Mononuclear cell (primary cell): ENCODE measurements around the gene ELOVL1. TPM values are rescaled to one million over a fixed set of nuclear protein-coding genes. Genes with fewer than 3 reads are reported as not detected.

Experiments
- H3K27me3 ChIP-seq: 2 replicates; pipeline ENCODE4 v1.6.0; 2011; ENCODE audit warnings: low read length, control low read depth; ENCODE audit not compliant: insufficient read depth
- H3K4me1 ChIP-seq: 2 replicates; pipeline ENCODE4 v1.5.1; 2011; ENCODE audit warnings: mild to moderate bottlenecking, low read length, control low read depth; ENCODE audit not compliant: insufficient read depth
- H3K4me3 ChIP-seq: 2 replicates; pipeline ENCODE4 v1.5.1; 2011; ENCODE audit warnings: mild to moderate bottlenecking, low read length, moderate library complexity
- H3K9me3 ChIP-seq: 2 replicates; pipeline ENCODE4 v1.5.1; 2011; ENCODE audit warnings: low read depth, mild to moderate bottlenecking, control low read depth, low read length
- total RNA-seq: library from RNA; depleted of rRNA; stranded (reverse); fragments of >200 nt; gene quantifications from one replicate; pipeline ENCODE4 v1.2.3, GENCODE V29; 2012

The ELOVL1 gene
- total RNA-seq, 1 donor, result 18.4 TPM

DNA sequence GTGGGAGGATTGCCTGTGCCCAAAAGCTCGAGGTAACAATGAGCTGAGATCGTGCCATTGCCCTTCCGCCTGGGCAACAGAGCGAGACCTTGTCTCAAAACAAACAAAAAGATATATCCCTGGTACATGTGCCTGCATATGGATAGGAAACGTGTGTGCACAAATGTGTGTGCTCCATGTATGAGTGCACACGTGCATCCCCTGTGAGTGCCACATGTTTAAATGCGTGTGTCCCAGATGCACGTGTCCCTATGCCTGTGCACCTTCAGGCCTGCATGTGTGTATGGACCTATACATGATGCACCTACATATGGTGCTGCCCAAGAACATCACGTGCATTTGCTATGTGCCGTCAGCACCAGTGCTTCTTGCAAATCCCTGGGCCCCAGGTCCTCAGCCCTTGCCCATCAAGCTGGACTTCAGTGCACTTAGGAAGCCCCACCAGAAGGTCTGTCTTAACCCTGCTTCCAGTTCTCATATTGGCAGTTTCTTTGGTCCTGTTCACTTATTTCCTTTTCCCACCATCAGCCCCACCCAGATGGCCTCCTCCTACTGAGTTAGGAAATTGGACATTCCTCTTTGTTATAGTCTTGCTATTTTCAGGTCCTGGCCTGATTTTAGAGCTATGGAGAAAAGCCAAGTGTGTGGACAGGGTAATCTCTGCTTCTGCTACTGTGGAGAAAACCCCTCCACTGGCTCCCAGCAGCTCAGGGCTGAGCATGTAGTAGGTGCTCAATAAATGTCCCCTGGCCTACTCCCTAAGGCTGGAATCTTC is 51.7 kb downstream of the ELOVL1 start:
- no peaks in the 10 kb centered on the region for H3K4me1 ChIP-seq
- H3K9me3 ChIP-seq, result no peaks in the 10 kb centered on the region
- H3K27me3 ChIP-seq, result no peaks in the 10 kb centered on the region
- no peak overlapping the region for H3K4me3 ChIP-seq

DNA sequence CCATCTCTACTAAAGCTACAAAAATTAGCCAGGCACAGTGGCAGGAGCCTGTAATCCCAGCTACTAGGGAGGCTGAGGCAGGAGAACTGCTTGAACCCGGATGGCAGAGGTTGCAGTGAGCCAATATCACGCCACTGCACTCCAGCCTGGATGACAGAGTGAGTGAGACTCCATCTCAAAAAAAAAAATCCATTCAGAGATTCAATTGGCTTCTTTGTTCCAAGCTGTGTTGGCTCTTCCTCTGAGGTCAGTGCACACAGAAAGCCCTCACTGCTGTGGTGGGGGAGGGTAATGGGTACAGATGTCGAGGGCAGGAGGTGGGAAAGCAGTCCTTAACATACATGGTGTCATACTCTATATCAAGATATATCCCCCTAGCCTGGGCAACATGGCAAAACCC is 52.3 kb downstream of the ELOVL1 start:
- no peak overlapping the region for H3K4me3 ChIP-seq
- no peaks in the 10 kb centered on the region for H3K4me1 ChIP-seq
- no peaks in the 10 kb centered on the region for H3K27me3 ChIP-seq
- H3K9me3 ChIP-seq, result no peaks in the 10 kb centered on the region

DNA sequence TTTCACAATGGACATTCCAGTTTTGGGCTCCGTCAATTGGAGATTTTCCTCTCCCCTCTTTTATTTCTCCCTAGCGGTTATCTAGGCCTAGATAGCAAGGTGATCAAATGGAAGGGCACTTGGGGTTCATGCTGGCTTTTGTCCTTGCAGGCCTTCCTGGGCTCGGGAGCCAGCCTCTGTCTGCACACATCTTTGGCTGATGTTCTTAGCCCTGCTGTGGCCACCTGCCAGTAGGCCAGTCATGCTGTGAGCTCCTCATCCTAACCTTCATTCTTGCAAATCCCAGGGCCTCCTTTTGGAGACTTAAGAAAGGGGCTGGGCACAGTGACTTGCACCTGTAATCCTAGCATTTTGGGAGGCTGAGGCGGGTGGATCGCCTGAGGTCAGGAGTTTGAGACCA is 53.6 kb downstream of the ELOVL1 start:
- H3K9me3 ChIP-seq, result no peaks in the 10 kb centered on the region
- no peaks in the 10 kb centered on the region for H3K27me3 ChIP-seq
- H3K4me1 ChIP-seq, result no peaks in the 10 kb centered on the region
- H3K4me3 ChIP-seq, result no peak overlapping the region

DNA sequence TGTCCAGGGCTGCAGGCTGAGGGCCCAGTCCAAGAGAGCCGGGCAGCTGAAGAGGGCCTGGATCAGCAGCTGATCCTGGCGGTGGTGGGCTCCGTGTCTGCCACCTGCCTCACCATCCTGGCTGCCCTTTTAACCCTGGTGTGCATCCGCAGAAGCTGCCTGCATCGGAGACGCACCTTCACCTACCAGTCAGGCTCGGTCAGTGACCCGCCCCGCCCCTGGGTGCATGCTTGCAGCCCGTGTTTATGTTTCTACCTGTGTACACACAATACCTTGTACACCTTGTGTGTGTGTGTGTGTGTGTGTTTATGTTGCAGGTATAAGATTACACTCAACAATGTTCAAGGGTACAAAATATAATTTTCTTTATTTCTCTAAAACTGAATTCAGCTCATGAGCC is 54.0 kb downstream of the ELOVL1 start:
- no peak overlapping the region for H3K4me3 ChIP-seq
- no peaks in the 10 kb centered on the region for H3K27me3 ChIP-seq
- no peaks in the 10 kb centered on the region for H3K9me3 ChIP-seq
- H3K4me1 ChIP-seq, result no peaks in the 10 kb centered on the region

Other genes starting within 250 kb of the ELOVL1 start
- 7.1 TPM for gene EBNA1BP2, start 195.7 kb downstream of the ELOVL1 start, total RNA-seq
- 0.10 TPM for gene CFAP57, start 195.7 kb downstream of the ELOVL1 start, total RNA-seq
- 0.10 TPM for gene TMEM125, start 98.0 kb downstream of the ELOVL1 start, total RNA-seq
- not detected for gene C1orf210, start 82.4 kb downstream of the ELOVL1 start, total RNA-seq
- 0.94 TPM for gene TIE1, start 67.0 kb downstream of the ELOVL1 start, total RNA-seq
- 2.3 TPM for gene MPL, start 30.2 kb downstream of the ELOVL1 start, total RNA-seq
- 0.52 TPM for gene CDC20, start 9.0 kb downstream of the ELOVL1 start, total RNA-seq
- 21.6 TPM for gene MED8, start 21.8 kb upstream of the ELOVL1 start, total RNA-seq
- gene SZT2, start 21.9 kb upstream of the ELOVL1 start, total RNA-seq, result 26.9 TPM
- gene HYI, start 85.9 kb upstream of the ELOVL1 start, total RNA-seq, result 7.9 TPM
- under 0.01 TPM for gene PTPRF, start 162.9 kb upstream of the ELOVL1 start, total RNA-seq